GM12878 (cell line): Measurements from ENCODE around the gene MYOZ1.

Source experiments
- FOS ChIP-seq: IDR thresholded peaks from 3 replicates; pipeline ENCODE4 v1.6.1; 2011; ENCODE audit warnings: borderline replicate concordance; ENCODE audit not compliant: insufficient read length; ENCODE audit errors: extremely low read depth
- HDGF ChIP-seq: fragments of 450-650 bp; IDR thresholded peaks from 2 replicates; pipeline ENCODE4 v1.6.1; 2016; ENCODE audit warnings: antibody characterized with exemption
- NRF1 ChIP-seq: conservative IDR thresholded peaks from 2 replicates; pipeline ENCODE4 v1.6.1; 2011; ENCODE audit warnings: mild to moderate bottlenecking, low read depth, low read length, improper control_type of control experiment
- PKNOX1 ChIP-seq: fragments of 450-650 bp; IDR thresholded peaks from 2 replicates; pipeline ENCODE4 v1.6.1; 2016; ENCODE audit warnings: mild to moderate bottlenecking
- YY1 ChIP-seq: IDR thresholded peaks from 2 replicates; pipeline ENCODE4 v1.6.1; 2011; ENCODE audit warnings: low read depth, mild to moderate bottlenecking, low read length
- TF ChIP-seq, protein P1 (sequence below), 3 experiments: IDR thresholded peaks in 2 of 3; conservative IDR thresholded peaks in 1 of 3; 2 replicates each; pipeline ENCODE4 v1.5.1; 2011; ENCODE audit warnings: low read depth in 3 of 3, low read length in 3 of 3, mild to moderate bottlenecking in 3 of 3, control low read depth in 2 of 3, moderate library complexity in 2 of 3, inconsistent platforms in 1 of 3, mixed read lengths in 1 of 3; ENCODE audit not compliant: control insufficient read depth in 2 of 3, insufficient read depth in 1 of 3; ENCODE audit errors: extremely low read depth in 1 of 3

DNA sequence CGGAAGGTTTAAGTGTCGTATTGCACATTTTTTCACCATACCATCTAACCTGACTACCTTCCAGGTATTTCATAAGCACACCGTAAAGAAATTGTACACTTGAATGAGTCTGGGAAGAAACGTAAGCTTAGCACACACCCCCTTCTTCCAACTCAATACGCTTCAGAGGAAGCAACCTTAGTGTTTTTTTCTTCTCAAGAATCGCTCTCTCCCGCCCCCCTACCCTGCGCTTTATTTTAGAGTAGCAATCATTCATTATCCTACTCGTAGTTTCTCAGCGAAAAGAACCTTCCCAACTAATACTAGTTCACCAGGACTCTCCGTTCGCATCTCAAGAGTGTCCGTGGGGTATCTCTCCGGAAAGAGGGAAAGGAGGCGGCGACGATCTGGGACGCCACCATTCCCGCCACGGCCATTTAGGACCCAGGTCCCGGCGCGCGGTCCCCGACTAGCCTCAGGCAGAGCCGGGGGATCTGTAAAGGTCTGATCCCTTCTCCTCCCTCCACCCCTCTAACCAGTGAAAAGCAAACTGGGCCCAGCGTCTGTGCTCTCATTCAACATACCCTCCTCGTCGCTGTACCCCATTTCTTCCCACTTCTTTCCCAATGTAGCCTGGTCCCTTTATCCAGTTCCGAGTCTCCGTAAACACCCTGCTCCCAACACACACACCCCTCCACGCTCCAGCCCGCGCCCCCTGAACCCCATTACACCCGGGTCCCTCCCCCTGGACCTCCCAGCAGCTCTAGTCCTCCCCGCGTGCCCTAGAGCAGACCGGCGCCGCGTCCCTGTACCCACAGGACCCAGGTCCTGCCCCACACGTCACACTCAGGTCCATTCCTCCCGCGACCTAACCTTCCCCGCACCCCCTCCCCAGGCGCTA is 16.0 kb downstream of the MYOZ1 start:
- TF ChIP-seq YY1 (no peak), FOS (no peak), PKNOX1 (no peak), HDGF (no peak; the same call in 1 of the 2 replicates), NRF1 (no peak)
- TF ChIP-seq, protein P1, sequence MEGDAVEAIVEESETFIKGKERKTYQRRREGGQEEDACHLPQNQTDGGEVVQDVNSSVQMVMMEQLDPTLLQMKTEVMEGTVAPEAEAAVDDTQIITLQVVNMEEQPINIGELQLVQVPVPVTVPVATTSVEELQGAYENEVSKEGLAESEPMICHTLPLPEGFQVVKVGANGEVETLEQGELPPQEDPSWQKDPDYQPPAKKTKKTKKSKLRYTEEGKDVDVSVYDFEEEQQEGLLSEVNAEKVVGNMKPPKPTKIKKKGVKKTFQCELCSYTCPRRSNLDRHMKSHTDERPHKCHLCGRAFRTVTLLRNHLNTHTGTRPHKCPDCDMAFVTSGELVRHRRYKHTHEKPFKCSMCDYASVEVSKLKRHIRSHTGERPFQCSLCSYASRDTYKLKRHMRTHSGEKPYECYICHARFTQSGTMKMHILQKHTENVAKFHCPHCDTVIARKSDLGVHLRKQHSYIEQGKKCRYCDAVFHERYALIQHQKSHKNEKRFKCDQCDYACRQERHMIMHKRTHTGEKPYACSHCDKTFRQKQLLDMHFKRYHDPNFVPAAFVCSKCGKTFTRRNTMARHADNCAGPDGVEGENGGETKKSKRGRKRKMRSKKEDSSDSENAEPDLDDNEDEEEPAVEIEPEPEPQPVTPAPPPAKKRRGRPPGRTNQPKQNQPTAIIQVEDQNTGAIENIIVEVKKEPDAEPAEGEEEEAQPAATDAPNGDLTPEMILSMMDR (IDR thresholded peaks at IDR 0.05 in 2 of 3, conservative IDR thresholded peaks at IDR 0.05 in 1 of 3; ENCODE audit: control insufficient read depth in 2 of 3, extremely low read depth in 1 of 3, insufficient read depth in 1 of 3, low read depth in 3 of 3, low read length in 3 of 3): no peak
